Progenitor cell of endocrine pancreas (in vitro differentiated cells): Measurements from ENCODE around the gene NRAS. TPM values are rescaled to one million over a fixed set of nuclear protein-coding genes. Genes with fewer than 3 reads are reported as not detected.

Experiments
- DNase-seq: peaks from one replicate; pipeline ENCODE4 v3.0.0; 2021; ENCODE audit warnings: low spot score; ENCODE audit not compliant: unreplicated experiment
- H3K27ac Mint-ChIP-seq: 2 replicates; pipeline ENCODE4 v1.8.0; 2021; ENCODE audit warnings: mild to moderate bottlenecking, moderate library complexity, mixed read lengths
- H3K27me3 Mint-ChIP-seq: 2 replicates; pipeline ENCODE4 v1.8.0; 2021; ENCODE audit warnings: mixed read lengths
- H3K36me3 Mint-ChIP-seq: 2 replicates; pipeline ENCODE4 v1.8.0; 2022; ENCODE audit warnings: mixed read lengths; ENCODE audit not compliant: insufficient read depth
- H3K4me1 Mint-ChIP-seq: 2 replicates; pipeline ENCODE4 v1.8.0; 2021; ENCODE audit warnings: low read depth, mixed read lengths
- H3K4me3 Mint-ChIP-seq: 2 replicates; pipeline ENCODE4 v1.8.0; 2021; ENCODE audit warnings: low read depth, mild to moderate bottlenecking, moderate library complexity, mixed read lengths
- H3K9me3 Mint-ChIP-seq: 2 replicates; pipeline ENCODE4 v1.8.0; 2021; ENCODE audit warnings: low read depth, mixed read lengths
- total RNA-seq: library from RNA; stranded (reverse); gene quantifications from 2 replicates; pipeline ENCODE4 v1.2.1, GENCODE V29; 2021
- TF ChIP-seq, protein P1 (sequence below): fragments of 200-600 bp; sonication (generic); IDR thresholded peaks from one replicate; pipeline ENCODE4 v1.5.0; 2021; ENCODE audit warnings: antibody characterized with exemption, mild to moderate bottlenecking; ENCODE audit not compliant: unreplicated experiment

The NRAS gene
- total RNA-seq, 1 donor from 2014 or later = 59.1 TPM

DNA sequence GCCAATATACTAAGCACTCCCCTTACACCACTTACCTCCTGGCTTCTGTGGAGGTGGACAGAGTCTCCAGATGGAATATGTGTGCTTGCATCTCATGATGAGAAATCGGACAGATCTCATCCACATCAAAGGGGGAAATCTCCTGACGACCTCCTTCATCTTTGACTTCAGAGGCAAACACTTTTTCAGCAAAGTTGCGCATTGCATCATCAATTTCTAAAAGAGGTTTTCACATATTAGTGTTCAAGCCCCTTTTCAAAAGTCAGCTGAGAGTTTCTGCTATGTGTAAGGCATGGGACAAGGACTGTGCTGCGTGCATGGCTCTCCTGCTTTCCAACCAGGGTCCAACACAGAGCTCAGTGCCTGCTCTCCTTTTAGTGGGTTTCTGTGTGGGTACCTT is 28.0 kb downstream of the NRAS start:
- Mint-ChIP-seq H3K27ac (no peak overlapping the region), H3K4me3 (no peak overlapping the region), H3K36me3 (no peaks in the 10 kb centered on the region), H3K9me3 (no peaks in the 10 kb centered on the region), H3K27me3 (peaks cover 20% of the 10 kb centered on the region), H3K4me1 (no peaks in the 10 kb centered on the region)
- TF ChIP-seq, protein P1, sequence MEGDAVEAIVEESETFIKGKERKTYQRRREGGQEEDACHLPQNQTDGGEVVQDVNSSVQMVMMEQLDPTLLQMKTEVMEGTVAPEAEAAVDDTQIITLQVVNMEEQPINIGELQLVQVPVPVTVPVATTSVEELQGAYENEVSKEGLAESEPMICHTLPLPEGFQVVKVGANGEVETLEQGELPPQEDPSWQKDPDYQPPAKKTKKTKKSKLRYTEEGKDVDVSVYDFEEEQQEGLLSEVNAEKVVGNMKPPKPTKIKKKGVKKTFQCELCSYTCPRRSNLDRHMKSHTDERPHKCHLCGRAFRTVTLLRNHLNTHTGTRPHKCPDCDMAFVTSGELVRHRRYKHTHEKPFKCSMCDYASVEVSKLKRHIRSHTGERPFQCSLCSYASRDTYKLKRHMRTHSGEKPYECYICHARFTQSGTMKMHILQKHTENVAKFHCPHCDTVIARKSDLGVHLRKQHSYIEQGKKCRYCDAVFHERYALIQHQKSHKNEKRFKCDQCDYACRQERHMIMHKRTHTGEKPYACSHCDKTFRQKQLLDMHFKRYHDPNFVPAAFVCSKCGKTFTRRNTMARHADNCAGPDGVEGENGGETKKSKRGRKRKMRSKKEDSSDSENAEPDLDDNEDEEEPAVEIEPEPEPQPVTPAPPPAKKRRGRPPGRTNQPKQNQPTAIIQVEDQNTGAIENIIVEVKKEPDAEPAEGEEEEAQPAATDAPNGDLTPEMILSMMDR = no peak
- no peak for DNase-seq

DNA sequence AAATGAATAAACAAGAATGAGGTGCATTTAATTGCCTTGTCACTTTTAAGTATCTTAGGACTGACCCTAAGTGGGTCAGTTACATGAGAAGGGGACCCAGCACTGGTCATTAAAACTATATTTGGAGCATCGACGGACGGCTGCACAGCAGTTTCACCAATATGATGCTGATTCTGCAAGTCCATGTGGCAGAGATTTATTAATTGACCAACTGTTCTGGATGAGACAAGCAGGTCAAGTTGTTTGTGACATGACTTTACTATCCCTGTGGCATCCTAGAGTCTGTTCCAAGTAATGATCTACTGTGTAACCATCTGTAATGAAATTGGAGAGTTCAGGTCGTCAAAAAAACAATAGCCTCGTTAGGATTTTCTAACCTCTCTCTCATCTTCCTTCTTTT is 30.7 kb downstream of the NRAS start:
- H3K36me3 Mint-ChIP-seq = no peaks in the 10 kb centered on the region
- H3K9me3 Mint-ChIP-seq = no peaks in the 10 kb centered on the region
- no peak for DNase-seq
- H3K27me3 Mint-ChIP-seq = peaks cover 20% of the 10 kb centered on the region
- no peak overlapping the region for H3K4me3 Mint-ChIP-seq
- TF ChIP-seq, protein P1 = no peak
- H3K27ac Mint-ChIP-seq = no peak overlapping the region
- no peaks in the 10 kb centered on the region for H3K4me1 Mint-ChIP-seq

DNA sequence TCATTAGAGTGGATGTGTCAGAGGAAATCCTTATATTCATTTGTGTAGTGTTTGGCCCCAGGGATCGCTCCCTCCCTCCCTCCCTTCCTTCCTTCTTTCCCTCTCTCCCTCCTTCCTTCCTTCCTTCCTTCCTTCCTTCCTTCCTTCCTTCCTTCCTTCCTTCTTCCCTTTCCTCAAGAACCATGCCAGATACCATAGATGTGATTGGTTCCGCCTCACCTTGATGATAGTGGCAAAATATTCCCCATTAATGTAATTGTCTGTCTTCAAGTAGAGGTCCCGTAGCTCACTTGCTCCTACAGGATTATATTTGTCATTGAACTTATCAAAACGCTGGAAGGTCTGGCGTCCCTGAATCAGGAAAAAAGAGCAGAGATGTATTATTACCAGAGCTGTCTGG is 38.9 kb downstream of the NRAS start:
- no peak overlapping the region for H3K4me3 Mint-ChIP-seq
- no peaks in the 10 kb centered on the region for H3K4me1 Mint-ChIP-seq
- DNase-seq = no peak
- TF ChIP-seq, protein P1 = no peak
- H3K36me3 Mint-ChIP-seq = no peaks in the 10 kb centered on the region
- H3K9me3 Mint-ChIP-seq = no peaks in the 10 kb centered on the region
- H3K27me3 Mint-ChIP-seq = peaks cover 37% of the 10 kb centered on the region
- H3K27ac Mint-ChIP-seq = no peak overlapping the region

DNA sequence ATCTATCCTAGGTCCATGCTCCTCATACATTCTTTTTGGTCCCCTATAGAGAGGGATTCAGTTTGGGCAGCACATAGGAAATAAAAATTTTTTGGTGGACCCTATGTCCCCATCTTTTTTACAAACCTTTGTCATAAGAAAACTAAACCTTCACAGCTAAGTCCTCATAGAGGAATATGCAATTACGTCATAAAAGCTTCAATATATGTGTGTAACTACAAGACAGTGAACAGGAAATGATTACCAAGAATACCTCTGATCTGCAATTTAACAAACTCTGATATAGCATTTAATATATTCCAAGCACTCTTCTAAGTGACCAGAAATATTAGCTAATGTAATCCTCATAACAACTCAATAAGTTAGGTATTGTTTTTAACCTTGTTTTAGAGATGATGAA is 40.5 kb downstream of the NRAS start:
- no peak for DNase-seq
- no peaks in the 10 kb centered on the region for H3K4me1 Mint-ChIP-seq
- H3K27me3 Mint-ChIP-seq = peaks cover 42% of the 10 kb centered on the region
- H3K9me3 Mint-ChIP-seq = no peaks in the 10 kb centered on the region
- H3K27ac Mint-ChIP-seq = no peak overlapping the region
- no peak overlapping the region for H3K4me3 Mint-ChIP-seq
- TF ChIP-seq, protein P1 = no peak
- no peaks in the 10 kb centered on the region for H3K36me3 Mint-ChIP-seq

DNA sequence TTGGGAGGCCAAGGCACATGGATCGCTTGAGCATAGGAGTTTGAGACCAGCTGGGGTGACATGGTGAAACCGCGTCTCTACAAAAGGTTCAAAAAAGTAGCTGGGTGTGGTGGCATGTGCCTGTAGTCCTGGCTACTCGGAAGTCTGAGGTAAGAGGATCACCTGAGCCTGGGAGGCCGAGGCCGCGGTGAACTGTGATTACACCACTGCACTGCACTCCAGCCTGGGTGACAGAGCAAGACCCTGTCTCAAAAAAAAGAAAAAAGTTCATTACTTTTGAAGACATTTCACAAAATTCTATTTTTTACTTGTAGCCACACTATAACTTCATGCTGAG is 44.7 kb downstream of the NRAS start:
- no peak for DNase-seq
- Mint-ChIP-seq H3K4me1 (peaks cover 21% of the 10 kb centered on the region), H3K9me3 (no peaks in the 10 kb centered on the region), H3K27ac (no peak overlapping the region), H3K27me3 (peaks cover 29% of the 10 kb centered on the region), H3K4me3 (no peak overlapping the region), H3K36me3 (no peaks in the 10 kb centered on the region)
- TF ChIP-seq, protein P1 = no peak
